Activated CD4-positive, CD25-positive, alpha-beta regulatory T cell treated with anti-CD3 and anti-CD28 coated beads, Interleukin-2, amount 50 U/mL, for 24 hours (primary cell): ENCODE results near the gene THOP1.
A peak's percentile ranks its signal among the peaks of the same experiment; 100 is the strongest.
"Not testable (repeated sequence)": the region's sequence is repeated elsewhere in the genome, so short reads cannot be mapped to it uniquely, and the experiment has no call there.

Source experiments
- ATAC-seq, 2 donors: fragments of 150-1000 bp; cut with Tn5 transposase; one replicate each; pipeline ENCODE4 v1.10.0; 2021; ENCODE audit warnings: mild to moderate bottlenecking in 1 of 2, moderate library complexity in 1 of 2

THOP1 gene

DNA sequence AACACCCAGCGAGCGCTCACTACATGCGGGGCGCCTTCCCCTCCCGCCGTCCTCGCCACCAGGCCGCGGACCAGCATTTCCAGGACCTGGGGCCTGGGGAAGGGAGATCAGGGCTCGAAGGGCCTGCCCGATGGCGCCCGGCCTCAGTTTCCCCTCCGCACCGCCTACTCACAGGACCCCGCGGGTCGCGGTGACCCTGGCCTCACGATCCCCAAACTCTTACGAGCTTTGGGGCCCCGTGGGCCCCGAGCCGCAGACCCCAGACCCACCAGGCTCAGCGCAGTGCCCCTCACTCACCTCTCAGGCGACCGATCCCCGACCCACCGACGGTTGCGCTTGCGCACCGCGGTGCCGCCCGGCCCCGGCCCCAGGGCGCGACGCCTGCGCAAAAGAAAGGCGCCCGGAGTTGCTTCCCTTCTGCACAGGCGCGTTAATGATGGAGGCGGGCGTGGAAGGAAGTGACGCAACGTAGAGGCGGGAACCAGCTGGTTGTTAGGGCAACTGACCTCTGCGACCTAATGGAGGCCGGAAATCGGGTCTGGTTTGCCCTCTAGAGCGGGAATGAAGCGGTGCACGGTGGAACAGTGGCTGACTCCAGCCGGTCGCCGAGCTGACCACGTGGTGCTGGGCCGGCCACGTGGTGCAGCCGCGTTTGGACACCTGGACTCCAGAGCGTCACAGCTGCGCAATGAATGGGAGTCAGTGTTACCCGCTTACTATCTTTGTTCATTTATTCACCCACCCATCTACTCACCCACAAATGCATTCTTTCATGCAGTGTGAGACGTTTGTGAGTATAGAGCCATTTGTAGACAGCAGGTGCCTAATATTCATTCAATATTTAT lies 2.1 kb upstream of the THOP1 start, which contains the start of gene SGTA:
SGTA (minus strand) TSS at position 338 of the 845 bp plus-strand sequence. CDS start 14,205 bp downstream, outside the sequence.
- peak; percentile 80 to 83 for ATAC-seq

DNA sequence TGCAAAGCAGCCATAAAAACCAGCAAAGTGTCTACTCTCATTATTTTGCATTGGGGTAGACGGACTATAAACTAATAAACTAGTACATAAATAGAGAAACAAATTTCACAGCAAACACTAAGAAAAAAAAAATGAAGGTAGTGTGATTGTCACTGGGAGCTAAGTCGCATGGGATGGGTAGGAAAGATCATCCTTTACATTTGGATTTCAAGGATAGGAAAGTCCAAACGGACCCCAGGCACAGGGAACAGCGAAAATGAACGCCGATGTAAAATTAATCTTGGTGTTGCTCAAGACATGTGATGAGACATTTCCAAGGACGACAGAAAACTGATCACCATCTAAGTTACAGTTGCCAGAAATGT lies 1.5 kb upstream of the THOP1 start:
- no peak for ATAC-seq

DNA sequence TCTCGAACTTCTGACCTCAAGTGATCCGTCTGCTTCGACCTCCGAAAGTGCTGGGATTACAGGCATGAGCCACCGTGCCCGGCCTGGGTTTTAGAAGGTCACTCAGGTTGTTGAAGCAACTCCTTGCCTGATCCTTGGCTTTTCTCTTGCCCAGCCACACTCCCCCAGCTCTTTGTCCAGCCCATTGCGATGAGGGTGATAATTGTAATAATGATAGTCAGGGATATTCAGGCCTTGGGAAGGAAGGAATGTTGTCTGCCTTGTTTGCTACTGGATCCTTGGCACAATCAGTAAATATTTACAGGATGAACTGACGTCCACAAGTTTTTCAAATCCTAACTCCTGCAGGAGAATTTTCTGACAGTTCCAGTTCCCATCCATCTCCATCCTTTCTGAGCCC lies 1.8 kb downstream of the THOP1 start:
- no peak for ATAC-seq

DNA sequence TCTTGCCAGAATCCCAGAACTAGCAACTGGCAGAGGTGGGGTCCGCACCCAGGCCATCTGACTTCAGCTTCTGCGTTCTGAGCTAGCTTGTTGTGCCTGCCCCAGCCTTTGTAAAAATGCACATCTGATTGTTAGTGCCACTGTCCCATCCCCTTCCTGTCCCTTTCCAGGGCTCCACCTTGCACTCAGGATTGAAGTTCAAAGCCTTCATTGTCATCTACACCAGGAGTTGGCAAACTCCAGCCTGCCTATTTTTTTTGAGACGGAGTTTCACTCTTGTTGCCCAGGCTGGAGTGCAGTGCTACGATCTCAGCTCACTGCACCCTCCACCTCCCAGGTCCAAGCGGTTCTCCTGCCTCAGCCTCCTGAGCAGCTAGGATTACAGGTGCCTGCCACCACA lies 2.9 kb downstream of the THOP1 start:
- no peak for ATAC-seq

DNA sequence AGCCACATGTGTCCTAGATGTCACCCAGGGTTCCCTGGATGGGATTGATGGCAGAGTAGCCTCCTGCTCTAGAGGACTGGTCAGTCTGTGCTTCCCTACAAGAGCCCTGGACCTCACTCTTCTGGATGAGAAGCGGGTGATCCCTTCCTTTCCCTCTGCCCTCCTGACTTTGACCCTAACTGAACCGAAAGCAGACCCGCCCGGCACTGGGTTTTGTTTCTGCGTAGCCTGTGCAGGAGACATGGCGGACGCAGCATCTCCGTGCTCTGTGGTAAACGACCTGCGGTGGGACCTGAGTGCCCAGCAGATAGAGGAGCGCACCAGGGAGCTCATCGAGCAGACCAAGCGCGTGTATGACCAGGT lies 4.9 kb downstream of the THOP1 start:
- ATAC-seq: no peak

DNA sequence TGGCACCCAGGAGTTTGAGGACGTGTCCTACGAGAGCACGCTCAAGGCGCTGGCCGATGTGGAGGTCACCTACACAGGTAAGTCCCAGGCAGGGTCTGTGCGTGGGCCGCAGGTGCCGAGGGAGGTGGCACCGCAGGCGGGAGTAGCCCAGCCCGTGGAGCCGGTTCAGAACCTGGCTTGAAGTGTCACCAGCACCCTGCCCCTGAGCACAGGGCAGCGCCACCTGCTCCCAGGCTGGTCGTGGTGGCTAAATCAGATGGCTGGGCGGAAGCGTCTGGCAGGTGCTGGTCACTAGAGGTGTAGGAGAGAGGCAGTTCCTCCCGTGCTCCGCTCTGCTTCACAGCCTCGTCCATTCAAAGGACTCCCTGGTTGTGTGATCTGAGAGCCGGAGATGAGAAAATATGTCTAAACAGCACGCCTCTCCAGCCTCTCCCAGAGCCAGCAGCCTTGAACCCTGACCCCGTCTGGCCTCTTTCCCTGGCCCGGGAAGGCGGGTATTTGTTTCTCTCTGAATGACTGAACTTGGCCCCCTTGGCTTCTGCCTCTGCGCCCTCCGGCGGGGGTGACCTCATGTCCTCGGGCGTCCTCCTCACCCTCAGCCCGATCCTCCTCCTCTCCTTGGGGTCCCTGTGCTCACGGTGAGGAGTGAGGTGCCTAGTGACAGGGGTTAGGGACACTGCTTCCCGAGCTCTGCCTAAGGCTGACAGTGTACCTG lies 5.4 kb downstream of the THOP1 start:
- no peak for ATAC-seq

DNA sequence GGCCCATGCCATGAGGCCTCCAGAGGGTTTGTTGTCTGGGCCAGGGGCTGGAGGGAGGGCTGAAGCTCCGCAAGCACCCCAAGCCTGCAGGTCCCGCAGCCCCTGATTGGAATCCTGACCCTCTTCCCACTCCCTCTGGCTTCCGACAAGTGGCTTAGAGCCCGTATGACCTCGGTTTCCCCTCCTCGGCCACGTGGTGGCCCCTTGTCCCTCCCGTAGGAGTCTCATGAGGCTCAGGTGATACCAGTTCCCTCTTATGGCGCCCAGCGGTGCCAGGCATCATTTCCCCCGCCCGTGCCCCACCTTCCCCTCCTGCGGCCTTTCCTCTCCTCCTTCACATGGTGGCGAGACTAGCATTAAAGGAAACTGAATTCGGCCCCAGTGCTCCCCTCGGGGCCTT lies 6.1 kb downstream of the THOP1 start:
- ATAC-seq: no peak

DNA sequence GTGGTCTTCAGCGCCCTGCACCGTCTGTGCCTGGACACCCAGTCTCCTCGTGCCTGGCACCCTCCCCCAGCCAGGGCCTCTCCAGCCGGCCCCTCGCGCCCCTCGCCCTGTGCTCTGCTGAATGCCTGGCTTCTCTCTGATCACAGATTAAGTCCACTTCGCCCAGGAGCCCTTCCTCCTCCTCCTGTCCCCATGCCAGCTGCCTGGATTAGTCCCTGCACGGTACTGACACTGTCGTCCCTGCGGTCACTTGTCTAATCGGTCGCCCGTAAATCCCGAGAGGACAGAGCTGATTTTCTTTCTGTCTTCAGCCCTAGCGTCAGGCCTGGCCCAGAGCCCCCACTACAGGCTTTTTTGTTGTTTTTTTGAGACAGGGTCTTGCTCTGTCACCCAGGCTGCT lies 6.6 kb downstream of the THOP1 start:
- ATAC-seq: no peak

DNA sequence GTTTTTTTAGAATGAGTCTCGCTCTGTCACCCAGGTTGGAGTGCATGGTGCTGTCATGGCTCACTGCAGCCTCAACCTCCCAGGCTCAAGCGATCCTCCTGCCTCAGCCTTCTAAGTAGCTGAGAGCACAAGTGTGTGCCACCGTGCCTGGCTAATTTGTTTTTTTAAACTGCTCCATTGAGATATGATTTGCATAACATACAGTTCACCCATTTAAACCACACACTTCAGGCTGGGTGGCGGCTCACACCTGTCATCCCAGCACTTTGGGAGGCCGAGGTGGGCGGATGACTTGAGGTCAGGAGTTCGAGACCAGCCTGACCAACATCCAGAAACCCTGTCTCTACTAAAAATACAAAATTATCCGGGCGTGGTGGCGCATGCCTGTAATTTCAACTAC lies 7.4 kb downstream of the THOP1 start:
- ATAC-seq: not testable (repeated sequence)

DNA sequence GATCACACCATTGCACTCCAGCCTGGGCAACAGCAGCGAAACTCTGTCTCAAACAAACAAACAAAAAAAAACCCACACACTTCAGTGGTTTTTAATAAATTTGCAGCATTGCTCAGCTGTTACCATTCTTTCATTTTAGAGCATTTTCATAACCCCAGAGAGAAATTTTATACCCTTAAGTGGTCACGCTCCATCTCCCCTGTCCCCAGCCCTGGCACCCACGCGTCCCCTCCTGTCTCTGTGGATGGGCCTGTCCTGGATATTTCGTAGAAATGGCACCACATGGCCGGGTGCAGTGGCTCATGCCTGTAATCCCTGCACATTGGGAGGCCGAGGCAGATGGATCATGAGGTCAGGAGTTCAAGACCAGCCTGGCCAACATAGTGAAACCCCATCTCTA lies 7.8 kb downstream of the THOP1 start:
- ATAC-seq: no peak

DNA sequence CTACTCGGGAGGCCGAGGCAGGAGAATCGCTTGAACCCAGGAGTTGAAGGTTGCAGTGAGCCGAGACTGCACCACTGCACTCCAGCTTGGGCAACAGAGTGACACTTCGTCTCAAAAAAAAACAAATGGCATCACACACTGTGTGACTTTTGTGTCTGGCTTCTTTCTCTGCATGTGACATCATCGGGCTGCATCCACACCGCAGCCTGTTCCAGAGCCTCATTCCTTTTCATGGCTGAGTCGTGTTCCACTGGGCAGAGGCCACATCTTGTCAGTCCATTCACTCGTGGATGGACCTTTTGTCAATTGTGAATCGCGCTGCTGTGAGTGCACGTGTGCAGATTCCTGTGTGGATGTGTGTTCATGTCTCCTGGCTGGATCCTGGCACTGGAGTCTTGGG lies 8.3 kb downstream of the THOP1 start:
- ATAC-seq: no peak

DNA sequence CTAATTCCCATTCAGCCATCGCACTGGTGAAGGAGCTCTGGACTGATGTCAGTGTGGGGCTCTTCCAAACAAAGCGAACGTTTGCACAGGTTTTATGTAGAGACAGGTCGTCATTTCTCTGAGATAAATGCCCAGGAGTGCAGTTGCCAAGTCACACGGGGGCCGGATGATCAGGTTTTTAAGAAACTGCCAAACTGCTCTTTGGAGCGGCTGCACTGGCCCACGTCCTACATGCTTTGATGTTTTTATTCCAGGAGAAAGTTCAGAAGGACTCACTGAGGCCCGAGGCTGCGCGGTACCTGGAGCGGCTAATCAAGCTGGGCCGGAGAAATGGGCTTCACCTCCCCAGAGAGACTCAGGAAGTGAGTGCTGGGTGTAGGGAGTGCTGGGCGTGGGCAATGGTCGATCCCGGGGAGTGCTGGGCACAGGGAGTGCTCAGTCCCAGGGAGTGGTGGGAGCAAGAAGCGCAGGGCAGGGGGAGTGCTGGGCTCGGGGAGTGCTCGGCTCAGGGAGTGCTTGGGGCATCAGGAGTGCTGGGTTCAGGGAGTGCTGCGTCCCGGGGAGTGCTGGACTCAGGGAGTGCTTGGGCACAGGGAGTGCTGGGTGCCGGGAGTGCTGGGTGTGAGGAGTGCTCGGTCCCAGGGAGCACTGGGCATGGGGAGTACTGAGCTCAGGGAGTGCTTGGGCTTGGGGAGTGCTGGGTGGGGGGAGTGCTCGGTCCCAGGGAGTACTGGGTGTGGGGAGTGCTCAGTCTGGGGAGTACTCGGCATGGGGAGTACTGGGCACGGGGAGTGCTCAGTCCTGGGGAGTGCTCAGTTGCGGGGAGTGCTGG lies 10.7 kb downstream of the THOP1 start:
- ATAC-seq: no peak

DNA sequence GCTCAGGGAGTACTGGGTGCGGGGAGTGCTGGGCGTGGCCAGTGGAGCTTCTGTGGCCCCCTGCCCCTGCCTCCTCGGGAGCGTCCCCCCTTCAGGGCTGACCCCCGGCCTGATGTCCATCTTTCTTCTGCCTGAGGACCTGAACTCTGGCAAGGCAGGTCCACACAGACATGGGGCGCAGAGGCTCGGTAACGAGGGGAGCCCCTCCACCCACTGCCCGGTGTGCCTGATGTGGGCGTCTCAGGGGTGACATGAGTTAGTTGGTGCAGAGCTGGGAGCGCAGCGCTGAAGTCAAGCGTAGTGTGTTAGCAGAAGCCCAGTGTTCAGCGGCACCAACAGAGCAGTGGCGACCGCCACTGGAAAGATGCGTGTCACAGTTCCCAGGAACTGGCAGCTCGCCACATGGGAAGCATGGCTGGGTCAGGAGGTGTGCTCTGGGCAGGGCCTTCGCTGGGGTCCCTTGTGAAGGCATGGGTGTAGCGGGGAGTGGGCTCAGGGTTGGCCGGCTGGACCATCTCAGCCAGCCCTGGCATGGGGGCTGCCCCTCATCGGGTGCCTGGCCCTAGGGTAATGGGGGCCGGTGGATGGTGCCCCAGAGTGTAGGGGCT lies 11.5 kb downstream of the THOP1 start:
- no peak for ATAC-seq

DNA sequence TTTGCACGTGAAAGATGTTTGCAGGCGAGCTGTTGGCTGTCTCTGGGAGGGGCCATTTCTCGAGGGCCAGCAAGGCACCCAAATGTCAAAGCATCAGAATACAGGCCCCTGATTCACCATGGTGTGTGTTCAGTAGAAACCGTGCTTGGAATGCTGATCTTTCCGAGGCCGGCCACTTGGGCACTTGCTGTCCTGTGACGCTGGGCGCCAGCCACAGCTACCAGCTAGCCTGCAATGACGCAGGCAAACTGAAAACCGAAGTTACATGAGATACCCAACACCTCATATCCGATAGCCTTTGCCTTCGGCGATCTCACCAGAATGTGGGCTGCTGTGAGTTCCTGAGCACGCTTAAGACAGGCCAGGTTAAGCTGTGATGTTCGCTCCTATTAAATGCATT lies 12.0 kb downstream of the THOP1 start:
- ATAC-seq: no peak

DNA sequence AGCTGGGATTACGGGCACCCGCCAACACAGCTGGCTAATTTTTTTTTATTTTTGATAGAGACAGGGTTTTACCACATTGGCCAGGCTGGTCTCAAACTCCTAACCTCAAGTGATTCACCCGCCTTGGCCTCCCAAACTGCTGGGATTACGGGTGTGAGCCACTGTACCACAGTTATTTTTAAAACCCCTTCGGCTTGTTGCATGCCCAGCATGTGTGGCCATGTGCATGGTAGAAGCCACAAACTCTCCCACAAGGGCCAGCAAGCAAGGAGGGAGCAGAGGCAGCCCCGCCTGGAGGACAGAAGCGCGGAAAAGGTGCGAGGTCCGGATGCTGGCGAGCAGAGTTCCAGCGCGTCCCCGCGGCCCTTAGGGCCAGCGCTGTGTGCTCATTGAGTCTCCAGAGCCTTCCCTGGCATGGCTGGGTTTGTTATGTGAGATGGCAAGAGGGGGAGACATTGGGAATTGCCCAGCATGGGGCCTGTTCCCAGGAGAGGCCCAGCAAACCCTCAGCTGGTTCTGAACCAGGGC lies 12.9 kb downstream of the THOP1 start:
- no peak for ATAC-seq

DNA sequence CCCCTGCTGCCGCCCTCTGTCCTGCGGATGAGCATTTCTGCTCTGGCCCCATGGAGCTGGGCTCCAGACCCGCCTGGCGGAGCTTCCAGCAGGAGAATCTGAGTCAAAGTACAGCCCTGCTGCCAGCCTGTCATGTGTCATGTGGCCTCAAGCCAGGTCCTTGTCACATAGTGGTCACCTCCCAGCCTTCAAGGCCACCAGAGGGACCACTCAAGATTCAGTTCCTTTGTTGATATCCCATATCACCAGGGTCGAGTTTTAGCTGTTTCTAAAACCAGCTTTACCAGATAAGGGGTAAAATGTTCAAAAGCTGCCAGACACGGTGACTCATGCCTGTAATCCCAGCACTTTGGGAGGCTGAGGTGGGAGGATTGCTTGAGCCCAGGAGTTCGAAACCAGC lies 13.4 kb downstream of the THOP1 start:
- no peak for ATAC-seq

DNA sequence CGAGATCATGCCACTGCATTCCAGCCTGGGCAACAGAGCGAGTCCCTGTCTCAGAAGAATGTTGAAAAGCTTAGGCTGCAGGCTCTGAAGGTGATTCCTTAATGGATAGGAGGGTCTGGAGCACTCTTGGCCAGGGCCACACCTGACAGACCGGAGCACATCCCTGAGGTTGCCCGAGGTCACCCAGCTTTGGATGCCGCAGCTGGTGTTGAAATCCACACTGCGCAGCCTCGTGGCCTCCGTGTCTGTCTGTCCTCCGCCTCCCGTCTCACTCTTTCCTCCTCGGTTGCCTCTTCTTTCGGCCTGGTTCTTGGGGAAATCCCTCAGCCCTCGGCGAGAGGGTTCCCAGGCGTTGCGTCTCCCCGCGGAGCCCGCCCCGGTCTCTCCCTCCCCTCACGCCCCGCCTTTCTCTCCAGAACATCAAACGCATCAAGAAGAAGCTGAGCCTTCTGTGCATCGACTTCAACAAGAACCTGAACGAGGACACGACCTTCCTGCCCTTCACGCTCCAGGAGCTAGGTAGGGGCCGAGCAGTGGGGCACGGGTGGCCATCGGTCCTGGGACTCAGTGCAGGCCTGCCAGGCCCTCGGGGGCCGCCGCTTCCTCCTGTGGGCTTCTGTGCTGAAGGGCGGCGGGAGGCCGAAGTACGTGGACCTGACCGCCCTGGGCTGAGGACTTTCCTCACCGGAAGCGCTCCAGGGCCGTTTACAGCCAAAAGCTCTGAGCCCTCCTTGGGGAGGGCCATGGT lies 14.1 kb downstream of the THOP1 start:
- ATAC-seq: no peak

DNA sequence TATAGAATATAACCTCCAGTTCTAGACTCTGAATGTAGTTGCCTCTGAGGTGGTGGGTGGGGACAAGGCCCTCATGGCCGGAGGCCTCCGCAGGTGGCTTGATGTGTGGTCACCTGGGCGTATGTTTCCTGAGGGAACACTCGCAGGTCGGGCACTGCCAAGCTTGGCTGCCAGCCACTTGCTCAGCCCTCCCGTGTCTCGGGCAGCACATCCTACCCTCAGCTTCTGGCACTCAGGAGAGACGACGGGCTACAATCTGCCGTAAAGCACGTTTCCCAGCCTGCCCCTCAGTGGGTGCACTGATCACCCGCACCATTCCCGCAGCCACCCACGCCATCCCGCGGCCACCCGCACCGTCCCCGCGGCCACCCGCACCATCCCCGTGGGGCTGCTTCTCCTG lies 15.2 kb downstream of the THOP1 start:
- ATAC-seq: no peak

DNA sequence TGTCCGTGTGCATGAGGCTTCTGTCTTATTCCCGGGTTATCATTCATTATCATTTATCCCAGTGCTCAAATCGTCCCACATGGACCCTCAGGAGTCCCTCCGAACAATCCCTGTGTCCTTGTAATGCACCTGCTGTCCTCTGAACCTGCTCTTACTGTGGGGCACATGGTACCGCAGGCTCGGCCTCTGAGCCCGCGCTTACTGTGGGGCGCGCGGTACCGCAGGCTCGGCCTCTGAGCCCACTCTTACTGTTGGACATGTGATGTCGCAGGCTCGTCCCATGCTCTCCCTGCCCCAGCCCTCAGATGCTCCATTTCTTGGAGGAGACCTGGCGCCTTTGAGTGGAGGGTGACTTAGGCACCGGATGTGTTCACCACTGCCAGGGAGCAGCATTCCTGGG lies 17.5 kb downstream of the THOP1 start:
- ATAC-seq: no peak

DNA sequence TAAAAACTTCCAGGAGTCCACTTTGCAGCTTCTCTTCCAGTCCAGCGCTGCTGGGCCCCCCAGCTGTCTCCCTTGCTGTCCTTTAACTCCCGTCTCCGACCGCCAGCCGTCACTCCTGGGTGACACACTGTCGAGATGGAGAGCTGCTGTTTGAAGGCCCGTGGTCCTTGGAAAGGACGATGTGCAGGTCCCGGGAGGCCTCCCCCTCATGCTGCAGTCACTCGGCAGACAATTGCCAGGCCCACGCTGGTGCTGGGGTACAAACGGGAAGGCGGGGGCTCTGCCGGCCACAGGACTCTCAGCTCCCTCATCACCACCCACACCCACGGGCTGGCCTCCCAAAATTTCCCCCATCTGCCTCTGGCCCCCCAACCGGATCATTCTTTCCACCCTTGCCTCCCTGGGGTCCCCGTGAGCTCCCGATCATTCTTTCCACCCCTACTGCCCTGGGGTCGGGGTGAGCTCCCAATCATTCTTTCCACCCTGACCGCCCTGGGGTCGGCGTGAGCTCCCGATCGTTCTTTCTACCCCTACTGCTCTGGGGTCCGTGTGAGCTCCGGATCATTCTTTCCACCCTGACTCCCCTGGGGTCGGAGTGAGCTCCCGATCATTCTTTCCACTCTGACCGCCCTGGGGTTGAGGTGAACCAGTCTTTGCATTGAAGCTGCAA lies 18.3 kb downstream of the THOP1 start:
- no peak for ATAC-seq
